HepG2 (cell line): ENCODE results near the gene IL4I1. TPM values are rescaled to one million over a fixed set of nuclear protein-coding genes. Genes with fewer than 3 reads are reported as not detected.

Experiments
- ATAC-seq: fragments of 200-7000 bp; cut with Tn5 transposase; 3 replicates; pipeline ENCODE4 v1.9.1; 2020; ENCODE audit warnings: mild to moderate bottlenecking, moderate library complexity
- BruUV-seq: library from RNA; stranded (reverse); fragments of 400-500 nt; replicated peaks from 2 replicates; lab custom pipeline; 2021; lab: Mats Ljungman, UMichigan
- CTCF ChIA-PET: fragments of 300-600 bp; formaldehyde crosslinking; extraction: SDS; loops from one replicate; lab custom pipeline; 2021; ENCODE audit warnings: low total read pairs, inconsistent platforms, low intra/inter-chr PET ratio; lab: Yijun Ruan, JAX
- POLR2A ChIA-PET: fragments of 350-600 bp; sonication (Branson Sonifier 250); formaldehyde crosslinking; loops from one replicate; lab custom pipeline; 2020; ENCODE audit warnings: antibody characterized with exemption, inconsistent platforms; lab: Yijun Ruan, JAX
- DNase-seq: peaks from one replicate; pipeline ENCODE4 v3.0.0-alpha.2; 2015; ENCODE audit warnings: low spot score
- FAIRE-seq: peaks from 3 replicates; lab custom pipeline; 2011; peaks lifted over from hg19 to GRCh38; lab: Jason Lieb, UNC
- H2AFZ ChIP-seq: one replicate; pipeline ENCODE4 v1.6.1; 2011; ENCODE audit warnings: low read length, inconsistent platforms
- H3K27ac ChIP-seq: fragments of 300-600 bp; 3 replicates; pipeline ENCODE4 v1.8.0; 2011; ENCODE audit warnings: mixed run types, mild to moderate bottlenecking, mixed read lengths, low read length, inconsistent platforms; ENCODE audit not compliant: insufficient read depth; ENCODE audit errors: extremely low read length
- H3K27me3 ChIP-seq, 2 experiments: fragments of 200-600 bp in 1 of 2; 2 replicates in 1 of 2; 3 replicates in 1 of 2; pipeline versions ENCODE4 v1.6.0 to v1.8.0; 2011; ENCODE audit warnings: low read length in 2 of 2, mild to moderate bottlenecking in 2 of 2, moderate library complexity in 2 of 2, inconsistent platforms in 1 of 2; ENCODE audit not compliant: insufficient read depth in 2 of 2, control insufficient read depth in 1 of 2
- H3K36me3 ChIP-seq, 2 experiments: fragments of 200-600 bp in 1 of 2; replicated peaks in 1 of 2; 2 replicates in 1 of 2; 3 replicates in 1 of 2; pipeline versions ENCODE4 v1.5.1 to v1.8.0; 2011; ENCODE audit warnings: low read length in 2 of 2, inconsistent platforms in 1 of 2; ENCODE audit not compliant: insufficient read depth in 2 of 2, control insufficient read depth in 1 of 2
- H3K4me1 ChIP-seq: 2 replicates; pipeline ENCODE4 v1.5.1; 2012; ENCODE audit warnings: low read length, inconsistent platforms; ENCODE audit not compliant: insufficient read depth
- H3K4me2 ChIP-seq: 2 replicates; pipeline ENCODE4 v1.6.0; 2011; ENCODE audit warnings: low read depth, low read length, inconsistent platforms
- H3K4me3 ChIP-seq, 3 experiments: fragments of 200-600 bp in 1 of 3; sonication (generic), shearing (Covaris generic) in 1 of 3; replicated peaks in 1 of 3; 2 replicates each; pipeline ENCODE4 v1.5.1; 2011 to 2016; ENCODE audit warnings: low read length in 3 of 3, inconsistent platforms in 2 of 3, low read depth in 2 of 3, mild to moderate bottlenecking in 2 of 3, control low read depth in 1 of 3, mixed read lengths in 1 of 3; ENCODE audit not compliant: insufficient read depth in 1 of 3
- H3K79me2 ChIP-seq: one replicate; pipeline ENCODE4 v1.6.1; 2011; ENCODE audit warnings: low read length, inconsistent platforms; ENCODE audit not compliant: insufficient read depth
- H3K9ac ChIP-seq: 2 replicates; pipeline ENCODE4 v1.6.0; 2011; ENCODE audit warnings: mild to moderate bottlenecking, low read depth, low read length, inconsistent platforms; ENCODE audit not compliant: insufficient read depth
- H3K9me3 ChIP-seq: 2 replicates; pipeline ENCODE4 v1.5.1; 2012; ENCODE audit warnings: mild to moderate bottlenecking, low read length
- H4K20me1 ChIP-seq: 2 replicates; pipeline ENCODE4 v1.6.0; 2011; ENCODE audit warnings: inconsistent platforms, mild to moderate bottlenecking, low read length, moderate library complexity; ENCODE audit not compliant: insufficient read depth
- ELF3 ChIP-seq: IDR thresholded peaks from 2 replicates; pipeline ENCODE4 v1.6.1; 2016; ENCODE audit warnings: missing genetic modification reagents, missing compliant biosample characterization
- ERF ChIP-seq: IDR thresholded peaks from 2 replicates; pipeline ENCODE4 v1.6.1; 2018; ENCODE audit warnings: missing biosample characterization, missing genetic modification reagents
- FOXA3 ChIP-seq: IDR thresholded peaks from 2 replicates; pipeline ENCODE4 v1.6.1; 2016; ENCODE audit warnings: missing genetic modification reagents, missing compliant biosample characterization
- GPN1 ChIP-seq: sonication (generic); formaldehyde crosslinking; IDR thresholded peaks from 2 replicates; pipeline ENCODE4 v1.5.1; 2020; ENCODE audit warnings: missing genetic modification reagents, borderline replicate concordance
- IKZF1 ChIP-seq: fragments of 450-650 bp; IDR thresholded peaks from 2 replicates; pipeline ENCODE4 v1.7.1; 2016
- LBX2 ChIP-seq: sonication (generic); formaldehyde crosslinking; IDR thresholded peaks from 2 replicates; pipeline ENCODE4 v1.5.0; 2020; ENCODE audit warnings: missing genetic modification reagents, mild to moderate bottlenecking, borderline replicate concordance
- PHF5A ChIP-seq: IDR thresholded peaks from one replicate; pipeline ENCODE4 v1.6.1; 2018; ENCODE audit warnings: low read depth, missing genetic modification reagents; ENCODE audit not compliant: unreplicated experiment
- PRDM4 ChIP-seq: sonication (generic); formaldehyde crosslinking; IDR thresholded peaks from 2 replicates; pipeline ENCODE4 v1.9.0; 2021; ENCODE audit warnings: missing genetic modification reagents, borderline replicate concordance
- RBM22 ChIP-seq: fragments of 200-400 bp; formaldehyde crosslinking; optimal IDR thresholded peaks from 2 replicates; pipeline ENCODE3; 2017; ENCODE audit warnings: mild to moderate bottlenecking, low read length, moderate library complexity
- SMARCE1 ChIP-seq: fragments of 450-650 bp; IDR thresholded peaks from 2 replicates; pipeline ENCODE4 v1.6.1; 2017; ENCODE audit warnings: borderline replicate concordance
- SOX6 ChIP-seq, 2 experiments: fragments of 450-650 bp in 1 of 2; sonication (generic) in 1 of 2; formaldehyde crosslinking in 1 of 2; IDR thresholded peaks; 2 replicates each; pipeline versions ENCODE4 v1.4.0 to v1.6.1; 2017 to 2020; ENCODE audit warnings: antibody characterized with exemption in 1 of 2, mild to moderate bottlenecking in 1 of 2, missing genetic modification reagents in 1 of 2
- SRSF1 ChIP-seq: fragments of 200-400 bp; formaldehyde crosslinking; optimal IDR thresholded peaks from 2 replicates; pipeline ENCODE3; 2017; ENCODE audit warnings: mild to moderate bottlenecking, low read depth, low read length, moderate library complexity
- YY1 ChIP-seq: IDR thresholded peaks from 2 replicates; pipeline ENCODE4 v1.6.1; 2011; ENCODE audit warnings: low read length, low read depth, moderate library complexity, mild to moderate bottlenecking; ENCODE audit not compliant: insufficient read depth, insufficient replicate concordance
- ZFP36L1 ChIP-seq: sonication (generic); formaldehyde crosslinking; IDR thresholded peaks from 2 replicates; pipeline ENCODE4 v1.8.0; 2022; ENCODE audit warnings: mild to moderate bottlenecking, missing genetic modification reagents, moderate library complexity
- ZFP41 ChIP-seq: sonication (generic); formaldehyde crosslinking; IDR thresholded peaks from 2 replicates; pipeline ENCODE4 v1.4.0; 2020; ENCODE audit warnings: mild to moderate bottlenecking, missing genetic modification reagents, borderline replicate concordance
- ZNF350 ChIP-seq: sonication (generic); formaldehyde crosslinking; IDR thresholded peaks from 2 replicates; pipeline ENCODE4 v1.4.0; 2020; ENCODE audit warnings: mild to moderate bottlenecking, low read depth, missing genetic modification reagents, borderline replicate concordance
- ZNF432 ChIP-seq: sonication (generic); formaldehyde crosslinking; IDR thresholded peaks from 2 replicates; pipeline ENCODE4 v1.5.0; 2020; ENCODE audit warnings: missing genetic modification reagents, mild to moderate bottlenecking, borderline replicate concordance
- ZNF768 ChIP-seq: sonication (generic); formaldehyde crosslinking; IDR thresholded peaks from 2 replicates; pipeline ENCODE4 v1.4.0; 2020; ENCODE audit warnings: missing genetic modification reagents
- ZZZ3 ChIP-seq: sonication (generic); formaldehyde crosslinking; IDR thresholded peaks from 2 replicates; pipeline ENCODE4 v1.4.0; 2020; ENCODE audit warnings: missing genetic modification reagents, mild to moderate bottlenecking, borderline replicate concordance
- WGBS: methylation state at CpG from one replicate; pipeline ENCODE4 v1.1.6; 2017; ENCODE audit warnings: low lambda C conversion rate; 5-methylcytosine and 5-hydroxymethylcytosine counted together
- in situ Hi-C: cut with HindIII; loops from 2 replicates; pipeline ENCODE4 v1.10.0; 2017; ENCODE audit warnings: low pct_unique_long_range_greater_than_20kb; ENCODE audit not compliant: extremely low pct_ligation_motif_present
- intact Hi-C: fragments of 100-400 bp; cut with micrococcal nuclease; formaldehyde crosslinking; loops from one replicate; pipeline ENCODE4 v1.10.0; 2022; ENCODE audit not compliant: unreplicated experiment
- polyA plus RNA-seq, 8 experiments: library from polyadenylated mRNA; depleted of rRNA in 3 of 8; stranded (reverse) in 7 of 8; unstranded in 1 of 8; fragments of >200 nt; fragmentation: Illumina TruSeq in 4 of 8; extraction: Trizol in 4 of 8; gene quantifications; 2 replicates each; pipeline versions ENCODE4 v1.2.1 to v1.2.3, GENCODE V29; 2011 to 2016; ENCODE audit warnings: low read depth in 4 of 8, missing spikeins in 1 of 8, mixed read lengths in 1 of 8; ENCODE audit not compliant: insufficient read depth in 1 of 8
- total RNA-seq, 5 experiments: library from RNA; depleted of rRNA; stranded (reverse); fragments of >200 nt; fragmentation: Illumina TruSeq; extraction: Trizol; gene quantifications; 2 replicates each; pipeline ENCODE4 v1.2.3, GENCODE V29; 2016; ENCODE audit warnings: low read depth in 1 of 5
- TF ChIP-seq, protein P1 (sequence below): sonication (generic); formaldehyde crosslinking; conservative IDR thresholded peaks from 2 replicates; pipeline ENCODE4 v1.8.1; 2023; ENCODE audit warnings: missing genetic modification reagents

Gene IL4I1
- total and polyA plus RNA-seq, 2 of the 13 experiments (the other 11 are each of a cell fraction or from before 2014, with no cell fraction given): not detected

GRCh38 chr19:49850487-49851342 is 46.0 kb downstream of the IL4I1 start, which contains the start of gene PTOV1:
Gene PTOV1 (plus strand): TSS chr19:49851159.
- H2AFZ ChIP-seq: no peak within 1 kb of the TSS
- TF ChIP-seq RBM22 (no peak), ZNF350 (CRISPR knock-in tag) (peak; percentile 55; the same call in 1 of the 2 replicates), ERF (peak; percentile 60), ZFP36L1 (CRISPR knock-in tag) (no peak), SRSF1 (no peak), ZFP41 (CRISPR knock-in tag) (no peak), ZNF432 (CRISPR knock-in tag) (no peak), SMARCE1 (no peak), FOXA3 (CRISPR knock-in tag) (peak; percentile 38), YY1 (peak; percentile 69), IKZF1 (no peak), PHF5A (peak; percentile 24), ZZZ3 (CRISPR knock-in tag) (no peak; the same call in 1 of the 2 replicates), SOX6 (IDR thresholded peaks at IDR 0.05) (no peak), SOX6 (CRISPR knock-in tag; IDR thresholded peaks at IDR 0.05) (peak; percentile 41; the same call in 1 of the 2 replicates), LBX2 (no peak), ZNF768 (CRISPR knock-in tag) (peak; percentile 47; the same call in 1 of the 2 replicates), PRDM4 (CRISPR knock-in tag) (no peak), GPN1 (CRISPR knock-in tag) (no peak), ELF3 (CRISPR knock-in tag) (no peak)
- TF ChIP-seq, protein P1, sequence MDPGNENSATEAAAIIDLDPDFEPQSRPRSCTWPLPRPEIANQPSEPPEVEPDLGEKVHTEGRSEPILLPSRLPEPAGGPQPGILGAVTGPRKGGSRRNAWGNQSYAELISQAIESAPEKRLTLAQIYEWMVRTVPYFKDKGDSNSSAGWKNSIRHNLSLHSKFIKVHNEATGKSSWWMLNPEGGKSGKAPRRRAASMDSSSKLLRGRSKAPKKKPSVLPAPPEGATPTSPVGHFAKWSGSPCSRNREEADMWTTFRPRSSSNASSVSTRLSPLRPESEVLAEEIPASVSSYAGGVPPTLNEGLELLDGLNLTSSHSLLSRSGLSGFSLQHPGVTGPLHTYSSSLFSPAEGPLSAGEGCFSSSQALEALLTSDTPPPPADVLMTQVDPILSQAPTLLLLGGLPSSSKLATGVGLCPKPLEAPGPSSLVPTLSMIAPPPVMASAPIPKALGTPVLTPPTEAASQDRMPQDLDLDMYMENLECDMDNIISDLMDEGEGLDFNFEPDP (CRISPR knock-in tag): no peak

More at GRCh38 chr19:49850487-49851342, 46.0 kb downstream of the IL4I1 start, which contains the start of gene PTOV1:
- peak within 1 kb of the TSS; percentile 89 for H3K4me2 ChIP-seq
- H3K4me1 ChIP-seq: peaks cover 30% of the 10 kb centered on the region
- peak within 1 kb of the TSS; percentile 96 for H3K9ac ChIP-seq
- peak; percentile 84 for ATAC-seq
- in situ Hi-C loops (no loop called here), intact Hi-C loops (no loop called here)
- no peaks in the 10 kb centered on the region for H3K9me3 ChIP-seq
- peak; percentile 90 for DNase-seq
- 21% methylated on average over 22 of the region's 98 CpGs for WGBS
- peaks cover 13 to 17% of the 10 kb centered on the region in 2 experiments; a peak in 4 of 5 replicates for H3K36me3 ChIP-seq
- peak within 1 kb of the TSS; percentile 89 to 93 (median 90) for H3K4me3 ChIP-seq
- H4K20me1 ChIP-seq: peaks cover 23% of the 10 kb centered on the region
- H3K79me2 ChIP-seq: peaks cover 24% of the 10 kb centered on the region
- H3K27ac ChIP-seq: peak within 1 kb of the TSS; percentile 100
- CTCF ChIA-PET: no interaction called here
- POLR2A ChIA-PET: interaction anchor here (0.6 to 3.1 kb wide), 13 partner anchors 10 to 165 kb away, joined by 3 to 29 read pairs (median 7); partner anchors contain the start of genes AKT1S1, AP2A1, ATF5 and NUP62
- FAIRE-seq: peak; percentile 83
- H3K27me3 ChIP-seq: no peaks in the 10 kb centered on the region; a peak in 1 of 5 replicates
- BruUV-seq: TSS peak; percentile 82
